Heart left ventricle (tissue), 16 donors: ENCODE measurements around the gene KLHDC10. TPM values are rescaled to one million over a fixed set of nuclear protein-coding genes. Genes with fewer than 3 reads are reported as not detected.

Experiments used
- ATAC-seq, 4 donors: fragments of 200-7000 bp; cut with Tn5 transposase; one replicate each; pipeline ENCODE4 v1.9.1; 2020 to 2022; ENCODE audit warnings: moderate library complexity in 4 of 4, mild to moderate bottlenecking in 3 of 4, moderate number of reproducible peaks in 1 of 4
- DNase-seq, 5 donors: peaks; one replicate each; pipeline ENCODE4 v3.0.0-alpha.2; 2020
- H3K27ac ChIP-seq, 12 donors: fragments of 200-600 bp; sonication (generic) in 4 of 12; one replicate each; pipeline versions ENCODE4 v1.5.0 to v1.8.0; 2016 to 2022; ENCODE audit warnings: mild to moderate bottlenecking in 2 of 12
- H3K27me3 ChIP-seq, 9 donors: fragments of 200-600 bp; sonication (generic) in 2 of 9; one replicate each; pipeline versions ENCODE4 v1.5.1 to v1.8.0; 2016 to 2022; ENCODE audit warnings: mild to moderate bottlenecking in 3 of 9
- H3K36me3 ChIP-seq, 9 donors: fragments of 200-600 bp; sonication (generic) in 2 of 9; one replicate each; pipeline versions ENCODE4 v1.5.0 to v1.8.0; 2018 to 2022; ENCODE audit warnings: mild to moderate bottlenecking in 2 of 9
- H3K4me1 ChIP-seq, 12 donors: fragments of 200-600 bp; sonication (generic) in 4 of 12; one replicate each; pipeline versions ENCODE4 v1.5.0 to v1.8.0; 2016 to 2022; ENCODE audit warnings: mild to moderate bottlenecking in 3 of 12
- H3K4me3 ChIP-seq, 12 donors: fragments of 200-600 bp; sonication (generic) in 4 of 12; one replicate each; pipeline versions ENCODE4 v1.5.0 to v1.8.0; 2017 to 2022; ENCODE audit warnings: mild to moderate bottlenecking in 9 of 12, moderate library complexity in 4 of 12
- H3K9me3 ChIP-seq, 12 donors: fragments of 200-600 bp; sonication (generic) in 4 of 12; one replicate each; pipeline versions ENCODE4 v1.5.0 to v1.8.0; 2016 to 2022; ENCODE audit warnings: mild to moderate bottlenecking in 1 of 12
- POLR2A ChIP-seq, 2 donors: fragments of 450-650 bp; IDR thresholded peaks; one replicate each; pipeline ENCODE4 v1.6.1; 2017; ENCODE audit warnings: antibody characterized with exemption in 2 of 2, mild to moderate bottlenecking in 2 of 2, moderate library complexity in 2 of 2
- whole genome bisulfite sequencing, 4 donors: extraction: QIAGEN DNeasy Blood & Tissue Kit in 2 of 4; methylation state at CpG; one replicate each; pipeline versions ENCODE4 v1.1.5 to v1.1.7; 2013 to 2018; 5-methylcytosine and 5-hydroxymethylcytosine counted together
- intact Hi-C, 10 donors: fragments of 100-400 bp; cut with DNase I; formaldehyde crosslinking; loops; one replicate each; pipeline versions ENCODE4 v1.11.1 to v1.14.2; 2022
- polyA plus RNA-seq, 2 donors: library from polyadenylated mRNA; stranded (reverse); fragments of 200-250 nt; gene quantifications; one replicate each; pipeline ENCODE4 v1.2.3, GENCODE V29; 2013
- total RNA-seq, 9 donors: library from RNA; depleted of rRNA in 2 of 9; stranded (reverse); fragments of >200 nt in 2 of 9; fragmentation: NEBNext Ultra II Directional in 3 of 9; extraction: Animal tissue kit (Norgen Biotek cat#: 25700) in 3 of 9; gene quantifications; one replicate each; pipeline versions ENCODE4 v1.1.0 to v1.2.4, GENCODE V29; 2016 to 2023
- TF ChIP-seq, protein P1 (sequence below), 12 donors: fragments of 200-600 bp; sonication (generic) in 4 of 12; IDR thresholded peaks; one replicate each; pipeline versions ENCODE4 v1.5.0 to v1.8.0; 2018 to 2022; ENCODE audit warnings: antibody characterized with exemption in 12 of 12, mild to moderate bottlenecking in 5 of 12
- donor health status: ischemic (EF 13 %, LVEDD 7.1; RV severe dilation, severe dysfunction).
- donor health status: healthy with polysubstance abuse.
- donor health status: DM: no; HTN: yes; CAD: no.
- donor health status: DM: no; HTN: no; CAD: no.
- donor health status: ischemic (EF 25% LVEDD 6.9; RV normal size, moderate dysfunction).
- donor health status: ischemic (EF 25% LVEDD 5.7; RV mildly dilated, moderate dysfunction).
- donor health status: healthy.
- donor health status: DM: yes; HTN: yes; CAD: no.
- donor health status: ischemic (EF 35%, LVEDD 5.7; RV mildly dilated, moderate dysfunction).
- donor health status: nonischemic (EF 11% LVEDD 7.7; RV severe dilation, severe dysfunction).
- donor health status: DM: yes; HTN: yes; CAD: no.
- donor health status: PGD.
- donor health status: ischemic (EF 29% LVEDD 5.4; RV normal size, mild dysfunction).
- donor health status: nonischemic (EF 23%, LVEDD 6.1; RV moderate dilation, normal function).

Gene KLHDC10
- total and polyA plus RNA-seq, 11 donors: 7.0 to 32.6 (median 26.4) TPM

- Histone ChIP-seq H3K9me3 (no peaks in the 10 kb centered on the region), H3K36me3 (peaks cover 0 to 95% (median 83%) of the 10 kb centered on the region in 9 donors), H3K27me3 (no peaks in the 10 kb centered on the region), H3K27ac (no peak overlapping the region), H3K4me3 (no peak overlapping the region), H3K4me1 (peaks cover 0 to 2% (median 0%) of the 10 kb centered on the region in 12 donors)
- ATAC-seq: no peak
- intact Hi-C loops: no loop called here
- WGBS, 4 donors: 92 to 94% (median 93%) methylated on average over 7 of the region's 7 CpGs
- DNase-seq: no peak
- TF ChIP-seq POLR2A (IDR thresholded peaks at IDR 0.05): no peak
- TF ChIP-seq, protein P1, sequence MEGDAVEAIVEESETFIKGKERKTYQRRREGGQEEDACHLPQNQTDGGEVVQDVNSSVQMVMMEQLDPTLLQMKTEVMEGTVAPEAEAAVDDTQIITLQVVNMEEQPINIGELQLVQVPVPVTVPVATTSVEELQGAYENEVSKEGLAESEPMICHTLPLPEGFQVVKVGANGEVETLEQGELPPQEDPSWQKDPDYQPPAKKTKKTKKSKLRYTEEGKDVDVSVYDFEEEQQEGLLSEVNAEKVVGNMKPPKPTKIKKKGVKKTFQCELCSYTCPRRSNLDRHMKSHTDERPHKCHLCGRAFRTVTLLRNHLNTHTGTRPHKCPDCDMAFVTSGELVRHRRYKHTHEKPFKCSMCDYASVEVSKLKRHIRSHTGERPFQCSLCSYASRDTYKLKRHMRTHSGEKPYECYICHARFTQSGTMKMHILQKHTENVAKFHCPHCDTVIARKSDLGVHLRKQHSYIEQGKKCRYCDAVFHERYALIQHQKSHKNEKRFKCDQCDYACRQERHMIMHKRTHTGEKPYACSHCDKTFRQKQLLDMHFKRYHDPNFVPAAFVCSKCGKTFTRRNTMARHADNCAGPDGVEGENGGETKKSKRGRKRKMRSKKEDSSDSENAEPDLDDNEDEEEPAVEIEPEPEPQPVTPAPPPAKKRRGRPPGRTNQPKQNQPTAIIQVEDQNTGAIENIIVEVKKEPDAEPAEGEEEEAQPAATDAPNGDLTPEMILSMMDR (IDR thresholded peaks at IDR 0.05): no peak
Measured at GRCh38 chr7:130133029-130133782, 62.9 kb downstream of the KLHDC10 start.

DNA sequence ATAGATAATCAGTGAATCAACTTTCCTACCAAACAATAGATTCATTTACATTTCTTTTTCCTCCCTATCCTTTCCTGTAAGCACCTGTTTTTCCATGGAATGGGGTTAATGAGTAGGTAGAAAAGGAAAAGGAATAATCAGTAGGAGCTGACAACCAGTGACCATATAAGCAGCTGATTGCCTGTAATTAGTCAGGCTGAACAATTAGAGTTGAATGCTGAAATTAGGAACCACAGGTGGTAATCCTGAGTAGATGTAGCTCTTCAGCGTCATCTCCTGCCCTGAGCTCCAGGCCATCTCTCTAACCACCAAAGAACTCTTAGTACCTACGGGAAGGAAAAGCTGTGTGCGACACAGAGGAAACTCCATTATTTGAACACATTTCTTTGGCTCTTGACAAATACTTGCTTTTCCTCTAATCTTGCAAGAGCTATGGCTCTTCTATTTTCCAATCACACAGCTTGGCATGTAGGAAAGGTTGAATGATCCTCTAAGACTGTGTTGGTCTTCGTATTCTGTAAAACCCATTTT lies 63.8 kb downstream of the KLHDC10 start:
- H3K9me3 ChIP-seq: no peaks in the 10 kb centered on the region
- H3K4me3 ChIP-seq: no peak overlapping the region
- DNase-seq (no peak), ATAC-seq (no peak)
- H3K27me3 ChIP-seq: no peaks in the 10 kb centered on the region
- TF ChIP-seq, protein P1 (IDR thresholded peaks at IDR 0.05): no peak
- no peak for TF ChIP-seq POLR2A (IDR thresholded peaks at IDR 0.05)
- WGBS, 4 donors: 96 to 97% (median 96%) methylated on average over 4 of the region's 4 CpGs
- intact Hi-C loops: no loop called here
- peaks cover 0 to 89% (median 77%) of the 10 kb centered on the region in 9 donors for H3K36me3 ChIP-seq
- H3K4me1 ChIP-seq: no peaks in the 10 kb centered on the region
- H3K27ac ChIP-seq: no peak overlapping the region

DNA sequence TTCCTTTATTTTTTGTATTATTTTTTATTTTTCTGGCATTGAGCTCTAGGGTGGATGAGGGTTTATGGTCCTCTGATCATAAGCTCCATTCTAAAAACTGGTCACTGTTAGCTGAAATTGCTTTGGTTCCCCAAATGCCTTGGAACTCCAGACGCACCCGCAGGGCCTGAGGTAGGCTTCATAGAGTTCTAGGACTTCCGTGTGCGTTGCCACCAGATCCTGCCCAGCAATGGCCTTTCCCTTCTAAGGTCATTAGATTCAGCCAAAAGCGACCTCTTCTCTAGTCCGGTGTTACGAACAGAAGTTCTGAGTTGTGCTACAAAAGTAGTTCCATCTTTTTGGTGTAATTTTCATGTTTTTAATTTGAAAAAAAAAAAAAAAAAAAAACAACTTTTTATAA lies 64.4 kb downstream of the KLHDC10 start:
- Histone ChIP-seq H3K27me3 (no peaks in the 10 kb centered on the region), H3K27ac (no peak overlapping the region), H3K4me3 (no peak overlapping the region), H3K4me1 (no peaks in the 10 kb centered on the region), H3K36me3 (peaks cover 0 to 86% (median 71%) of the 10 kb centered on the region in 9 donors), H3K9me3 (no peaks in the 10 kb centered on the region)
- 95 to 100% (median 97%) methylated on average over 7 of the region's 7 CpGs for WGBS, 4 donors
- no peak for TF ChIP-seq POLR2A (IDR thresholded peaks at IDR 0.05)
- TF ChIP-seq, protein P1 (IDR thresholded peaks at IDR 0.05): no peak
- intact Hi-C loops: no loop called here
- no peak for DNase-seq
- ATAC-seq: no peak
